Measurements from ENCODE around the gene CDH15. TPM values are rescaled to one million over a fixed set of nuclear protein-coding genes. Genes with fewer than 3 reads are reported as not detected.

CDH15 gene
- total RNA-seq, 1 experiment from 2014 or later: not detected

GRCh38 chr16:89169778-89170177 is 1.8 kb upstream of the CDH15 start:
- Mint-ChIP-seq H3K27ac (ENCODE audit: unreplicated experiment) (no peak overlapping the region), H3K4me3 (ENCODE audit: unreplicated experiment) (no peak overlapping the region), H3K9me3 (ENCODE audit: unreplicated experiment) (no peaks in the 10 kb centered on the region), H3K4me1 (ENCODE audit: low read depth, unreplicated experiment) (peaks cover 7% of the 10 kb centered on the region), H3K36me3 (ENCODE audit: insufficient read depth, unreplicated experiment) (no peaks in the 10 kb centered on the region), H3K27me3 (ENCODE audit: insufficient read depth, unreplicated experiment) (peaks cover 5% of the 10 kb centered on the region)
- ChIA-PET CTCF (no interaction called here), POLR2A (no interaction called here)
- H3K4me3 ChIP-seq (ENCODE audit: low read depth, low read length): no peak overlapping the region
- BruUV-seq (replicated peaks): no TSS peak
- no peak for TF ChIP-seq CTCF (IDR thresholded peaks at IDR 0.05; ENCODE audit: insufficient read depth in 1 of 2, low read depth in 1 of 2, low read length in 1 of 2, severe bottlenecking in 1 of 2, unreplicated experiment in 1 of 2)
- intact Hi-C loops (cut with micrococcal nuclease; ENCODE audit: unreplicated experiment): loop anchor here (10.0 kb wide), 1 partner anchor 225 kb away; no protein-coding TSS in a partner anchor
- H3K27me3 ChIP-seq (replicated peaks; ENCODE audit: control insufficient read depth, insufficient read depth, low read length): peaks cover 5% of the 10 kb centered on the region
- no peaks in the 10 kb centered on the region for H3K9me3 ChIP-seq
- H3K4me1 ChIP-seq: peaks cover 24% of the 10 kb centered on the region
- DNase-seq: no peak
- H3K36me3 ChIP-seq (ENCODE audit: control insufficient read depth, insufficient read depth, low read length): no peaks in the 10 kb centered on the region

- Mint-ChIP-seq H3K4me3 (ENCODE audit: unreplicated experiment) (peak overlapping the region; percentile 74), H3K27me3 (ENCODE audit: insufficient read depth, unreplicated experiment) (peaks cover 5% of the 10 kb centered on the region), H3K27ac (ENCODE audit: unreplicated experiment) (no peak overlapping the region), H3K4me1 (ENCODE audit: low read depth, unreplicated experiment) (peaks cover 7% of the 10 kb centered on the region), H3K9me3 (ENCODE audit: unreplicated experiment) (no peaks in the 10 kb centered on the region), H3K36me3 (ENCODE audit: insufficient read depth, unreplicated experiment) (no peaks in the 10 kb centered on the region)
- no peaks in the 10 kb centered on the region for H3K9me3 ChIP-seq
- peak in 1 of 2 experiments; percentile 18 for TF ChIP-seq CTCF (IDR thresholded peaks at IDR 0.05; ENCODE audit: insufficient read depth in 1 of 2, low read depth in 1 of 2, low read length in 1 of 2, severe bottlenecking in 1 of 2, unreplicated experiment in 1 of 2)
- peak; percentile 83 to 85 for DNase-seq
- ChIA-PET CTCF (interaction anchor here (0.7 to 1.2 kb wide), 6 partner anchors 14 to 433 kb away, joined by 3 to 10 read pairs (median 4); partner anchors contain the start of genes PIEZO1 and ZNF778), POLR2A (interaction anchor here (0.6 to 1.0 kb wide), 3 partner anchors 77 to 338 kb away, joined by 3 to 6 read pairs (median 5); partner anchors contain the start of gene SPG7)
- peaks cover 24% of the 10 kb centered on the region for H3K4me1 ChIP-seq
- peak overlapping the region; percentile 39 for H3K4me3 ChIP-seq (ENCODE audit: low read depth, low read length)
- no TSS peak for BruUV-seq (replicated peaks)
- no peaks in the 10 kb centered on the region for H3K36me3 ChIP-seq (ENCODE audit: control insufficient read depth, insufficient read depth, low read length)
- H3K27me3 ChIP-seq (replicated peaks; ENCODE audit: control insufficient read depth, insufficient read depth, low read length): peaks cover 5% of the 10 kb centered on the region
- intact Hi-C loops (cut with micrococcal nuclease; ENCODE audit: unreplicated experiment): loop anchor here (1.0 kb wide), 3 partner anchors 22 to 46 kb away; no protein-coding TSS in a partner anchor
Measured at GRCh38 chr16:89170346-89171215, 967 bp upstream of the CDH15 start.

GRCh38 chr16:89172171-89172527 is 601 bp downstream of the CDH15 start:
- no peaks in the 10 kb centered on the region for H3K9me3 ChIP-seq
- H3K4me1 ChIP-seq: peaks cover 20% of the 10 kb centered on the region
- no peak overlapping the region for H3K4me3 ChIP-seq (ENCODE audit: low read depth, low read length)
- no peaks in the 10 kb centered on the region for H3K36me3 Mint-ChIP-seq (ENCODE audit: insufficient read depth, unreplicated experiment)
- no peak for DNase-seq
- H3K9me3 Mint-ChIP-seq (ENCODE audit: unreplicated experiment): no peaks in the 10 kb centered on the region
- no peak overlapping the region for H3K4me3 Mint-ChIP-seq (ENCODE audit: unreplicated experiment)
- no peak for TF ChIP-seq CTCF (IDR thresholded peaks at IDR 0.05; ENCODE audit: insufficient read depth in 1 of 2, low read depth in 1 of 2, low read length in 1 of 2, severe bottlenecking in 1 of 2, unreplicated experiment in 1 of 2)
- ChIA-PET POLR2A (no interaction called here), CTCF (no interaction called here)
- no peak overlapping the region for H3K27ac Mint-ChIP-seq (ENCODE audit: unreplicated experiment)
- H3K36me3 ChIP-seq (ENCODE audit: control insufficient read depth, insufficient read depth, low read length): no peaks in the 10 kb centered on the region
- H3K27me3 ChIP-seq (replicated peaks; ENCODE audit: control insufficient read depth, insufficient read depth, low read length): peaks cover 5% of the 10 kb centered on the region
- no TSS peak for BruUV-seq (replicated peaks)
- intact Hi-C loops (cut with micrococcal nuclease; ENCODE audit: unreplicated experiment): no loop called here
- H3K4me1 Mint-ChIP-seq (ENCODE audit: low read depth, unreplicated experiment): peaks cover 7% of the 10 kb centered on the region
- H3K27me3 Mint-ChIP-seq (ENCODE audit: insufficient read depth, unreplicated experiment): peaks cover 8% of the 10 kb centered on the region
